GM21529 (cell line): Measurements from ENCODE around the gene LRRC46.

ENCODE experiments used
- ATAC-seq: cut with Tn5 transposase; IDR thresholded peaks from one replicate; pipeline ENCODE4 v1.9.1; 2021; ENCODE audit not compliant: unreplicated experiment

Gene LRRC46, protein sequence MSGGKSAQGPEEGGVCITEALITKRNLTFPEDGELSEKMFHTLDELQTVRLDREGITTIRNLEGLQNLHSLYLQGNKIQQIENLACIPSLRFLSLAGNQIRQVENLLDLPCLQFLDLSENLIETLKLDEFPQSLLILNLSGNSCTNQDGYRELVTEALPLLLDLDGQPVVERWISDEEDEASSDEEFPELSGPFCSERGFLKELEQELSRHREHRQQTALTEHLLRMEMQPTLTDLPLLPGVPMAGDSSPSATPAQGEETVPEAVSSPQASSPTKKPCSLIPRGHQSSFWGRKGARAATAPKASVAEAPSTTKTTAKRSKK

DNA sequence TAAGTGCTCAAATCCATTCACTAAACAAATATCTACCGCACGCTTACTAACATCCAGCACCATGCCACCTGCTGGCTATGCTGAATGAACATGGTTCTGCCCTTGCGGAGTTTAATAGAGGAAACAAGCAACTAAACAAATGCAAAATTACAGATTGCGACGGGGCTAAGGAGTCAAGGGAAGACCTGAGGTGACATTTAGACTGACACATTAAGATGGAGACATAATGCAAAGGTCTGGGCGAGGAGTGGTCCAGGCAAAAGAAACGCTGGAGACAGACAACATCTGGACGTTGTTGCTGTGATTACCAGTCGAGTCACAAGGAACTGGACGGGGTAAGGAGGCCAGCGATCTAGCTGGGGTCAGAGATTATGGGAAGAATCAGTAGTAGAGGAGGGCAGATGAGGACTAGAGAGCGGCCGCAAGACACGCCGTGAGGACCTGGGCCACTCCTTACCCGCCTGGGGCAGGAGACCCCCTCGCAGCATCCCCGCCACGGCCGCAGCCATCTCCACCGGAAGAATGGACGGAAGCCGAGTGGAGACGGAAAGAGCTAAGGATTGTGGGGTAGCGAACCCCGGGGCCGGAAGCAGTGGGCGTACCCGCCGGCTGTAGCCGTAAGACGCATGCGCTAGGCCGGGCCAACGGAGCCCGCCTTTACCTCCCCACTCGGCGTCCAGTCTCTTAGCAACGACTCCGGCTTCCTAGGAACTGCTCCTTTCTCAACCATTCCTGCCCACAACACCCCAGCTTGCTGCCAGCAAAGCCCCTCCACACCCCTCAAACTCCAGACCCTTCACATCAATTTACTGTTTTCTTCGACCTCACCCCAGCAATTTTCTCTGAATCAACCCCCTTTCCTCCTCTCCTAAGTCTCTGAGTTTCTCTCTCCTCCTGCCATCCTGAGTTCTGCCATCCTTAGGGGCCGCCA, at the start of gene LRRC46, which contains the start of gene MRPL10:
Gene LRRC46, plus strand, starts transcription at position 668 of the 931 bp plus-strand sequence. CDS start 320 bp downstream, outside the sequence.
Gene MRPL10, minus strand, starts transcription at position 539 of the 931 bp plus-strand sequence. Its CDS starts 30 bp downstream, at position 509.
- ATAC-seq = peak; percentile 84

DNA sequence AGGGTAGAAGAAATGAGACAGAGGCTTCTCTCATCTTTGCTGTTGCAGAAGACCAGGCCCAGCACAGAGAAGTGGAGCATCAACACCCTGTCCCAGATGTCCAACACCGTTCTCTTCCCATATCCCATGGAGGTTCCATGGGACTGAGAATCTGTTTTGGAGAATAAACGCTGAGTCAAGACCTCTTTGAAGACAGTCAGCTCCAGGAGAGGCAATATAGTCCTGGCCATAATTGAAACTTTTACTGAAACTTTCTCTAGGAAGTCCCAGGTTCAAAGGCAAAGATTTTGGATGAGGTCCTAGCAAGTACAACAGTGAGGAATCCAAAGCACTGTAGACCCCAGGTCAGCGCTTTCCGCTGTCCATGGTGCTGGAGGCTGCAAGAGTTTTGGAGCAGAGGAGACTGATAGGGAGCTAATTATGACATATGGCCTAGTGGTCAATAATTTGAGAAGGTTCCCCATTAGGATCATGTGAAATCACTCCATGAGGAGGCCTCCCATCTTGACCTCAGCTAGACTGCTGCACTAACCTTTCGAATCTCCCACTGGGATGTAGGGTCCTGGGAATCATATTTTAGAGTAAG, 45.8 kb upstream of the LRRC46 start:
- no peak for ATAC-seq

DNA sequence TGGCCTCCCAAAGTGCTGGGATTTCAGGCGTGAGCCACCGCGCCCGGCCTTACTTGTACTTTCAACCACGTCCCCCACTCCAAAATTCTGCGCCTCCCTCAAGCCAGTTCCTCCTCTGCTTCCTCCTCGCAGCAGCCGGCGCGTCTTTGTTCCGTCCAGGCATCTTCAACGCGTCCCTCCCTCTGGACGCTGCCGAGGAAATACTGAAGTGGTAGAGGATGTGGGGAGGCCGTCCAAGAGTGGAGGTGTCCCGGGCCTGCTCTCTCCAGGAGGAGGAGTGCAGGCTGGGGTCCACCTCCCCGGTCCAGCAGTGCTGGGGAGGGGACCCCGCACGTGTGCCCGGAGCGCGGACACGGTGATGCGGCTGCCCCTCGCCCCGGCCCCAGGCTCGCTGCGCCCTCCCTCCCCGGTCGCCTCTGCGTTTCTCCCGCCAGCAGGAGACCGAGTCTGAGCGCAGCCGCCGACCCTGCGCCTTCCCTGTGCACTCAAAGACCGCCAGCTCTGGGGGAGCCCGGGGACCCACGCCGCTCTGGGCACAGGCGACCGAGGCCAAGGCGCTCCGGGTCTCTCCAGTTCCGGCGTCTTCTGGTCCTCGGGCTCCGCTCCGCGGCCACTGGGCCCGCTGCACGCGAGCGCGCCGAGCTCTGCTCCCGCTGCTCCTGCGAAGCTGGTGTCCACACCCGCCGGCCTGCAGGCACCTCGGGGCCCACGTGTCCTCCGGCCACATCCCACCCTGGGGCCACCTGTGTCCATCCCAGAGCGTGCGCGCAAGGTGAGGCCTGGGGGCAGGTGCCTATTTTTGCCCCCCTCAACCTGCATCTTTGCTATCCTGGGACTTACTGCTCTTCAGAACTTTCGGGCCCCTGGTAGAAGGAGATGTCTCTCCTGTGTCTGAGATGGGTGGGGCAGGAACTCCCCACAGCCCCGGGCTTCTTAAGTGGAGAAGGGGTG, 41.6 kb upstream of the LRRC46 start:
- no peak for ATAC-seq

DNA sequence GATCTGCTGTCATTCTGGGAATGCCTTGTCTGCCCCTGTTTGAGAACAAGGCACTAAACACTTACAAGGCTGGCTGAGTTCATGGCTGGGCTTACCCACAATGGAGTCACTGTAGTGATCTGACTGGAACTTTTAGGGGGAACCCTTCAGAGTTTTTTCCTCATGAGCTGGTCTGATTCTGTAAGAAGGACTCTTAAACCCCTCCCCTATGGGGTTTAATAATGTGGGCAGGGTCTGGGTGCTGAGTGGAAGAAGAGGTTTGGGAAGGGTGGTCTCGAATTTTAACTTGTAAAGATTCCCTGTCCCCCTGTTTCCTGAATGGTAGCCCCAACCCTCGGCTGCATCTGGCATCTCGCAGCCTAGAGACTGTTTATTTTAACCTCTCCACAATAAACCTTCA, 40.4 kb upstream of the LRRC46 start:
- no peak for ATAC-seq

DNA sequence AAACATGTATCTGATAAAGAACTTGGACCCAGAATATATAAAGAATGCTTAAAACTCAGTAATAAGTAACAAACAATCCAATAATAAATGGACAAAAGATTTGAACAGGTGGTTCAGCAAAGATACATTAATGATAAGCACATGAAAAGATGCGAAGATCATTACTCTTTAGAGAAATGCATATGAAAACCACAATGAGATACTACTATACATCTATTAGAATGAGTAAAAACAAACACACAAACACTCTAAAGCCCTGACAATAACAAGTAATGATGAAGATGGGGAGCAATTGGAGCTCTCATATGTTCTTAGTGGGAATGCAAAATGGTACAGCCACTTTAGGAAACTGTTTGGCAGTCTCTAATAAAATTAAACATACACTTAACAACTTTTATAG, 39.0 kb upstream of the LRRC46 start:
- no peak for ATAC-seq

DNA sequence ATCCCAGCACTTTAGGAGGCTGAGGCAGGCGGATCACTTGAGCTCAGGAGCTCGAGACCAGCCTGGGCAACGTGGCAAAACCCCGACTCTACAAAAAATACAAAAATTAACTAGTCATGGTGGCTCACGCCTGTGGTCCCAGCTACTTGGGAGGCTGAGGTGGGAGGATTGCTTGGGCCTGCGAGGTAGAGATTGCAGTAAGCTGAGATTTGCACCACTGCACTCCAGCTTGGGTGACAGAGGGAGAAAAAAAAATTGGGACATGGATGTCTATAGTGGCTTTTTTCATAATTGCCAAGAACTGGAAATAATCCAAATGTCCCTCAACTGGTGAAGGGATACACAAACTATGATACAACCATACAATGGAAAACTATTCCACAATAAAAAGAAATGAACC, 38.5 kb upstream of the LRRC46 start:
- no peak for ATAC-seq

DNA sequence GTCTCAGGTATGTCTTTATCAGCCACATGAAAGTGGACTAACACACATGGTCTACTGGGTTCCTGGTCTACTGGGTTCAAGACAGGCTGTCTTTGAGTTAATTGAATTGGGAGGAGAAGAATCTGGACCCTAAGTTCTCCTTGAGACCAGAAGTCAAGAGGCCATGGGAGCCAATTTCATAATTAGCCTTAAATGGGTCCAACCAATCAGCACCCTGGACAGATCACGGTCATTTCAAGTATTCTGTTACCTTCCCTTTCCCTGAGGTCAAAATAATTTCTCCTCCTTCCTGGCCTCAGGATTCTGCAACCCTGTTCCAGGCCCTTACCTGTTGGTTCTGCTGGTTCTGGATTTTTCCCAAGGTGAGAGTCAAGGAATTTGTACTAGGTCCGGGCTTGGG, 33.7 kb upstream of the LRRC46 start:
- no peak for ATAC-seq

DNA sequence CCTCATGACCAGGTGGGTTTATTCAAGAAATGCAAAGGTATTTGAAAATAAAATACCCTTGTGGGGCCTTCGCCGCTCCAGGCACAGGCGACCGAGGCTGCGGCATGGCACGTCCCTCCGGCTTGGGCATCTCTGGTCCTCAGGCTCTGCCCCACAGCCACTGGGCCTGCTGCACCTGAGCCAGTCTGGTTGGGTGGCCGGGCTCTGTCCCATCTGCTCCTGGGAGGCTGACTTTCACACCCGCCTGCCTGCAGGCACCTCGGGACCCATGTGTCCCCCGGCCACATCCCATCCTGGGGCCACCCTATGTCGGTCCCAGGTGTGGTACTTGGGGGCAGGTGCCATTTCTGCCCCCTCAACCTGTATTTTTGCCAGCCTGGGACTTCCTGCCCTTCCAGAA, 30.8 kb upstream of the LRRC46 start:
- no peak for ATAC-seq

DNA sequence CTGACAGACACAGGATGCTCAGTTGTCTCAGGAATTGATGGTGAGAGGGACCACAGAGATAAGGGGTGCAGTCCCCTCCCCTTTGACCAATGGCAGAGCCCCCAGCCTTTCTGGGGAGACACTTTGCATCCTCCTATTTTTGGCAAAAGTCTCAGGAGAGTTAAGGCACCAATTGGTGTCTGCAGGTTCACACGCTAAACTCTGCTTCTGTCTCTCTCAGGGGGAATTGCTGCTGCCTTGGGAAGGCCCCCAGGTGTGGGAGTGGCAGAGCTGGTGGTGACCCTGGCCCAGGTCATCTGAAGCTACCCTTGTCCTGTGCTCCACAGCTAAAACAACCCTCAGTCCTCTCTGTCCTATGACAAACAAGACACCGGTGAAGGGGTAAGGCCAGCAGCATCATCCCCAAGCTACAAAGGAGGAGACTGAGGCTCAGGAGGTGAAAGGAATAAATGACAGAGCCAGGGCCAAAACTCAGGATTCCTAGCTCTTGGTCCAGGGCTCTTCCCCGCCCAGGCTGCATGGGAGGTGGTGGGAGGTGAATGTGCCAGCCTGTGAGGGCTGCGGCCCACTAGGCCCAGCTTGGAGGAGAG, 30.2 kb upstream of the LRRC46 start:
- no peak for ATAC-seq

DNA sequence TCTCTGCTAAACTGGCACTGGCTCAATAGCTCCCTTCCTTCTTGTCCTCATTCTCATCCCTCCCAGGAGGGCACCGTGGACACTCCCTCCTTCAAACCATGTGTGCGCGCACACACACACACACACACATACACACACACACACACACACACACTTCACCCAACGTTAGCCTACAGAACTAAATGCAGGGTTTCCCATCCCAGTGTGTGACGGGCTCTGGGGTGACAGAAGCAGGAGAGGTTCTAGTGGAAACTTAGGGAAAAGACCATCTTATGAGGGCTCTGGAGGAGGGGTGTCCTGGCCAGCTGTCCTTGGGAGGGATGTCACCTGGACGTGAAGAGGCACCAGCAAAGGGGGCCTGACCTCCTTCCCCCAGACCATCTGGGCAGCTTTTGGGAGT, 29.6 kb upstream of the LRRC46 start:
- no peak for ATAC-seq

DNA sequence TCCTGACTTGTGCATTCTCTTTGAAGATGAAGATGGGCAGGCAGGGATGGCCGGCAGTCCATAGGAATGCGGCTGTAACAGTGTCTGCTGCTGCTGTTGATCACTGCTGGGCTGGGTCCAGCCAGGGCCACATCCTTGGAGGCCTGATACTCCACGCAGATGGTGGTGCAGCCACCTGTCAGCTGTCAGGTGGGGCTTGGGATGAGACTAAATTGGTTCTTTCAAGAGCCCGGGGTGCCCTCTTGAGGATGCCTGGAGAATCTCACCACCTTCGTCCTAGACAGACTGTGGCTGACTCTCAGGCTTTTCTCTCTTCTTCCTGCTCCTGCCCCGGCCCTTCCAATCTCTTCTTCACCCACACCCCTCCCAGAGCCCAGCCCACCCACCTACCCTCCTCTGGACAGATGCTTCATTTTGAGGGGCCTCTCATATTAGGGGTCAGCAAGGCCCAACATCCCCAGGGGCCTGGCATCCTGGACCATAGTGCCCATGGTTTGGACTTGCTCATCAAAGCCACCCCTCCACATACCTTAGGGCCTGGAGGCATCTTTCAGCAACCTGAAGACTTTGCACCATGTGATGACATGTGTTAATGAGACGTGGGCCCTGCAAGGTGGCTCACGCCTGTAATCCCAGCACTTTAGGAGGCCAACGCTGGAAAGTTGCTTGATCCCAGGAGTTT, 29.0 kb upstream of the LRRC46 start:
- ATAC-seq = no peak

DNA sequence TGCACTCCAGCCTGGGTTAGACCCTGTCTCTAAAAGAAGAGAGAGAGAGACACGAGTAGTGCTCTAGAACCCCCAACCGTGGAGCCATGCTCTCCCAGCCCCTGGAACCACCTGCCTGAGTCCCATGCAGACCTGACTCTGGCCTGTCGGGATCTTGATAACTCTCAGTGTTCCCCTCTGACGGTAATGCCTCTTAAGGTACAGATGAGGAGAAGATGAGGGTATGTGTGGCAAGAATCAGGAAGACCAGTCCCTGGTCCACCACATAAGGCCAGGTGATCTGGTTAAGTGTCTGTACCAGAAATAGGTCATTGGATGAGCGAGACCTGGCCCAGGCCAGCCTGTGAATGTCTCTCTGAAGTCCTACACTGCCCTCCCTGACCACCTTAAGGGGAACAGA, 28.3 kb upstream of the LRRC46 start:
- no peak for ATAC-seq

DNA sequence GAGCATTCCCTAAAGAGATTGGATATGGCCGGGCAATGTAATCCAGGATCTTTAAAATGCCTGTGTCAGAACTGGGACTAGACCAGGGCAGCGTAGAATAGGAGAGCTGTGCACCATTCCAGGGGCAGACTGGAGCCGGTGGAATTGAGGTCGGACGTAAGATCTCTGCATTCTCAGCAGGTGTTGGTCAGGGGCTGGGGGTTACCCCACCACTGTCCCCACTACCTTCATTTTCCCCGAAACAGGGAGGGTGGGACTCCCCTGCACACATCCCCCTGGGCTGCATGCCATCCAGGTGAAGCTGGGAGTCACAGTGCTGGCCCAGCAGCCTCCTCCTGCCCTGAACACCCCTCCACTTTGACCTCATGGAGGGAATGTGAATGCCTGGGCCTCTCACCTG, 27.7 kb upstream of the LRRC46 start:
- ATAC-seq = no peak

DNA sequence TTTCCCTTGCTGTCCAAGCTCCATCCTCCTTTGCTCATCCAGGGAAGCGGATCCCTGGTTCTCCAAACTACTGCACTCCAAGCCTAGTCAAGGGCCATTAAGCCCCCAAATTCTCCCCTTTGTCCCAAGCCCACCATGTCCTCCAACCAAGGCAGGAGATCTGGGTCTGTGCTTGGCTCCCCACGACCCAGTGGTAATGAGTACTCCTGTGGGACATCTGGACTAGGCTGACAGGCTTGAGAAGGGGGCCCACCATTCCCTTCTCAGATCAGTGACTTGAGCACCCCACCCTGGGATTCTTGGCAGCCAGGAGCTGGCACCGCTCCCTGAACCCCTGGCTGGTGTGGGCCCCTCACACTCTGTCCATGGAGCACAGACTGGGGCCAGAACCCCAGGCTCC, 27.0 kb upstream of the LRRC46 start:
- ATAC-seq = no peak

DNA sequence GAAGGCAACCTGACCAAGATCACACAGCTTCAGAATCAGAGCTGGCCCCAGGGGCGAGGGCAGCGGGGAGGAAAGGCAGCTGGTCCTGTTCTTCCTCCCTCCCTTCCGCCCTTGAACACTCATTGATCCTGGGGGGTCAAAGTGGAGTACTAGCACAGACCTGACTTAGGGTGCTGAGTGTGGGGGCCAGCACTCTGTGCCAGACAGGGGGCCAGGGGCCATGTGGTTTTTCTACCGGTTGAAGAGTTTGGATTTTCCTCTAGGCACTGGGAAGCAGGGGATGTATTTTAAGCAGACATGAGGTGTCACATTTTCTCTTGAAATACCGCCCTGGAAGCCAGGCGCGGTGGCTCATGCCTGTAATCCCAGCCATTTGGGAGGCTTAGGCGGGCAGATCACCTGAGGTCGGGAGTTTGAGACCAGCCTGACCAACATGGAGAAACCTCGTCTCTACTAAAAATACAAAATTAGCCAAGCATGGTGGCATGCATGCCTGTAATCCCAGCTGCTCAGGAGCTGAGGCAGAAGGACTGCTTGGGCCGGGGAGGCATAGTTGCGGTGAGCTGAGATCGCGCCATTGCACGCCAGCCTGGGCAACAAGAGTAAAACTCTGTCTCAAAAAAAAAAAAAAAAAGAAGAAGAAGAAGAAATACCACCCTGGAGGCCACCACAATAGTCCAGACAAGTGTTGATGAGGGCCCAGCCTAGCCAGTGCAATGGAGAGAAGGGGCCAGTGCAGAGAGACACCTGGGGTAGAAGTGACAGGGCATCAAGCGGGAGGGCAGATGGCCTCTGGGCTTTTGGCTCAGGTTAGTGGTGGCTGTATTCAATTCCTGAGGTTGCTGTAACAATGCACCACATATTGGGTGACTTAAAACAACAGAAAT, 25.2 kb upstream of the LRRC46 start:
- ATAC-seq = no peak

DNA sequence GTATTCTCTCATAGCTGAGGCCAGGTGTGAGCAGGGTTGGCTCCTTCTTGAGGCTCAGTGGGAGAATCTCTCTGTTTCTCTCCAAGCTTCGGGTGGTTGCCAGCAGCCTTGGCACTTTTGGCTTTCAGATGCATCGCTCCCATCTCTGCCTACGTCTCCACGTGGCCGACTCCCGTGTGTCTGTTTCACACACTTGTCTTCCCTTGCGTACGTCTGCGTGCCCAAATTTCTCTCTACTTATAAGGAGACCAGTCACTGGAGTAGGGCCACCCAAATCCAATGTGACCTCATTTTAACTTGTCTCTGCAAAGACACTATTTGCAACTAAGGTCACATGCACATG, 24.6 kb upstream of the LRRC46 start:
- ATAC-seq = no peak

DNA sequence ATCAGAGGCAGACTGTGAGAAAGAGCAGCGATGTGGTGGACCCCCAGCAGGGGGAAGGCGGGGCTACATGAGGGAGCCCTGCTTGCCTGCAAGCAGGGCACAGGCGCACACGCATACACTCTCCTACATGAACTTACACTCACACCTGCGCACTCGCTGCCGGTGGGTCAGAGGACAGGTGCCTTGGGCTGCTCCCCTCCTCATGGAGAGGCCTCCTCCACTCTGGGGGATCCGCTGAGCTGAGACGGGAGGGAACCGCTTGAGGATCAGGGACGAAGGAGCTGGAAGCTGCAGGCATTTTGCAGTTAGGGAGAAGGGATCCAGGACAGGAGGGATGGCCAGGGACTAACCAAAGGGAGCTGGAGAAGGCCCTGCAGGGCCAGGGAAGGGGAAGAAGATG, 24.0 kb upstream of the LRRC46 start:
- no peak for ATAC-seq

DNA sequence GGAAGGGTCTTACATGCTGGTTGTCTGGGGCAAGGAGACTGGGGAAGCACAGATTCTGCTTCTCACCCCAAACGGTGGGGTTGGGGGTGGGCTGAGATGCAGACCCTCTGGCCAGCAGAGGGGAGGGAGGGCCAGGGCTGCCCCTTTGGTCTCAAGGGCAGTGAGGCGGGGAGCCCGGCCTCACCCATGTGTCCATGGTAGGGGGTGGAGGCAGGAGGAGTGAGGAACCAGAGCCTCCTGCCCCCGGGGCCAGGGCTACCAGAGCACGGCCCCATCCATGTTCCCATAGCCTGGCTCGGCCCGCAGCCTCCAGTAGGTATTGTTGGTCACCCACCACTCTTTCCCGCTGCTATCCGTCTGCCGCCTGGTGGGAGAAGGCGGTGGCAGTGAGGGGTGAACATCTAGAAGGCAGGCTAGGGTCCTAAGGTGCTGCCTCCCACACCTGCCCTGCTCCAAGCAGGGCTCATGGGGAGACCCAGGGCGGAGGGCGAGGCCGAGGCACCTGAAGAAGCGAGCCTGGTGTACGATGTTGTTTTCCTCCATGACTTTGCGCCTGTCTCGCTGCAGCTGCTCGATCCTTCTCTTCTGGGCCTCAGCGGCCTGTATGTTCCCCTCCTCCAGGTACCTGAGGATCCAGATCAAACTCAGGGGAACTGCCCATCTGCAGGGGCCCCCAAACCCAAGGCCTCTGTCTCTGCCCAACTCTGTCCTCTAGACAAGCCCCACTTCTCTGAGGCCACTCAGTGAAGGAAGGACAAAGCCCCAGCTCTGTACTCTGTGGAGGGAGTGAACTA, 23.2 kb upstream of the LRRC46 start:
- ATAC-seq = no peak
